CD4-positive, CD25-positive, alpha-beta regulatory T cell (primary cell): ENCODE measurements around the gene EML1. TPM values are rescaled to one million over a fixed set of nuclear protein-coding genes. Genes with fewer than 3 reads are reported as not detected.
A peak's percentile ranks its signal among the peaks of the same experiment; 100 is the strongest.

Source experiments
- ATAC-seq, 2 donors: fragments of 150-1000 bp; cut with Tn5 transposase; one replicate each; pipeline ENCODE4 v1.10.0; 2021; ENCODE audit warnings: low read depth in 2 of 2, moderate number of reproducible peaks in 2 of 2, moderate library complexity in 1 of 2
- DNase-seq, 3 donors: peaks; one replicate each; pipeline versions ENCODE4 v3.0.0 to v3.0.0-alpha.2; 2012 to 2022; ENCODE audit warnings: mixed read lengths in 1 of 3
- H3K27ac ChIP-seq: one replicate; pipeline ENCODE4 v1.7.0; 2013; ENCODE audit warnings: mild to moderate bottlenecking, low read length; ENCODE audit not compliant: insufficient read depth, poor library complexity, severe bottlenecking
- H3K27me3 ChIP-seq: one replicate; pipeline ENCODE4 v1.7.0; 2013; ENCODE audit warnings: low read length; ENCODE audit not compliant: control insufficient read depth, insufficient read depth
- H3K36me3 ChIP-seq: one replicate; pipeline ENCODE4 v1.7.0; 2013; ENCODE audit warnings: mild to moderate bottlenecking, low read length, moderate library complexity; ENCODE audit not compliant: control insufficient read depth, insufficient read depth
- H3K4me1 ChIP-seq: 2 replicates; pipeline ENCODE4 v1.7.0; 2013; ENCODE audit warnings: mild to moderate bottlenecking, low read length; ENCODE audit not compliant: insufficient read depth, control insufficient read depth, poor library complexity, severe bottlenecking
- H3K4me3 ChIP-seq: one replicate; pipeline ENCODE4 v1.7.0; 2013; ENCODE audit warnings: low read depth, mild to moderate bottlenecking, low read length, moderate library complexity
- H3K9me3 ChIP-seq, 2 experiments: 1 replicate in 1 of 2; 2 replicates in 1 of 2; pipeline ENCODE4 v1.7.0; 2013; ENCODE audit warnings: low read length in 2 of 2, mild to moderate bottlenecking in 1 of 2, moderate library complexity in 1 of 2; ENCODE audit not compliant: control insufficient read depth in 2 of 2
- H3K27ac Mint-ChIP-seq, 3 donors: one replicate each; pipeline ENCODE4 v1.8.0; 2020 to 2022; ENCODE audit warnings: mild to moderate bottlenecking in 3 of 3, mixed read lengths in 3 of 3, moderate library complexity in 2 of 3
- H3K27me3 Mint-ChIP-seq: one replicate; pipeline ENCODE4 v1.8.0; 2022; ENCODE audit warnings: mild to moderate bottlenecking, mixed read lengths
- H3K36me3 Mint-ChIP-seq: one replicate; pipeline ENCODE4 v1.8.0; 2020; ENCODE audit warnings: mixed read lengths
- H3K4me1 Mint-ChIP-seq, 4 donors: one replicate each; pipeline ENCODE4 v1.8.0; 2020 to 2022; ENCODE audit warnings: mixed read lengths in 4 of 4, mild to moderate bottlenecking in 1 of 4
- H3K4me3 Mint-ChIP-seq, 4 donors: one replicate each; pipeline ENCODE4 v1.8.0; 2020 to 2022; ENCODE audit warnings: mild to moderate bottlenecking in 4 of 4, mixed read lengths in 4 of 4, moderate library complexity in 3 of 4
- H3K9me3 Mint-ChIP-seq, 7 donors: one replicate each; pipeline ENCODE4 v1.8.0; 2020 to 2022; ENCODE audit warnings: mixed read lengths in 7 of 7, mild to moderate bottlenecking in 3 of 7, moderate library complexity in 2 of 7
- polyA plus RNA-seq, 4 donors: library from polyadenylated mRNA; unstranded; fragments of 300-500 nt; fragmentation: Illumina TruSeq; gene quantifications; one replicate each; pipeline ENCODE4 v1.2.3, GENCODE V29; 2021
- total RNA-seq: library from RNA; stranded (reverse); gene quantifications from one replicate; pipeline ENCODE4 v1.2.3, GENCODE V29; 2022

EML1 gene
- total and polyA plus RNA-seq, 5 donors from 2014 or later, result not detected

DNA sequence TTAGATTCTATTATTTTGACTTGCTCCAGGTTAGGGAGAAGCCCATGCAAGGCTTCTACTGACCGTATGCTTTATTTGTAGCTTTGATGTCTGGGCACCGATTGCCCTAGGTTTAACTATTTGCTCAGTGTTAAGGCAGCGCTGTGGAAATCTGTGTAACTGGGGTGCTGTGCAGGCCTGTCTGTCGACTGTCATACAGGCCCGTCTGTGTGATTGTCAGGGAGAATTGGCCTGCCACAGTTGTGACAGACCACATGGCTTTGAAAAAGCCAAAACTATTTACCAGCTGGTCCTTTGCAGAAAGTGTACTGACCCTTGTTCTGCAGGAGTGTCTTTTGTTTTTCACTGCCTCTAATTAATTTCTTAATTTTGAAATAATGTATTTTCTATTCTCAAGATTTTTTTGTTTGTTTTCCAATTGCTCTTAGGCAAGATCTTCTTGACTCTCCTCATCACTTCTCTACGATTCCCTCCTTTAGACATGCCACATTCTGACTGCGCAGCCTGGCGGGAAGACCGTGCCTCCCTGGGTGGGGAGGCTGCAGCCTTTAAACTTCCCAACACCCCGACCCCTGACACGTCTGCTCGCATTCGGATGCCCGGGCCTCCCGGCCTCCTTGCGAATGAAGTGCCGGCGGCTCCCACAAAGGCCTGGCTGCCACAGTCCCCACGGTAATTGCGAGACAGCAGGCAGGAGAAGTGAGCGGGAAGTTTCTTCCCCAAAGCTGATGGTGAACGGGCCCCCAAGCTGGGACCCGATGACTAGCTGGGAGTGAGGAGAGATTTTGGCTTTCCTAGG is 173.0 kb downstream of the EML1 start:
- H3K27ac Mint-ChIP-seq, result no peak overlapping the region
- Histone ChIP-seq H3K9me3 (no peaks in the 10 kb centered on the region), H3K4me3 (no peak overlapping the region), H3K36me3 (no peaks in the 10 kb centered on the region), H3K4me1 (peaks cover 3% of the 10 kb centered on the region), H3K27me3 (peaks cover 1% of the 10 kb centered on the region), H3K27ac (no peak overlapping the region)
- ATAC-seq (no peak), DNase-seq (no peak)
- H3K9me3 Mint-ChIP-seq, result peaks cover 0 to 5% (median 0%) of the 10 kb centered on the region in 7 donors
- H3K36me3 Mint-ChIP-seq, result no peaks in the 10 kb centered on the region
- peaks cover 73% of the 10 kb centered on the region for H3K27me3 Mint-ChIP-seq
- H3K4me1 Mint-ChIP-seq, result peaks cover 0 to 11% (median 1%) of the 10 kb centered on the region in 4 donors
- peak overlapping the region in 1 of 4 donors; percentile 12 for H3K4me3 Mint-ChIP-seq

GRCh38 chr14:99966912-99967311 is 173.7 kb downstream of the EML1 start:
- H3K4me3 ChIP-seq, result no peak overlapping the region
- no peak overlapping the region for H3K27ac ChIP-seq
- no peaks in the 10 kb centered on the region for H3K36me3 ChIP-seq
- H3K27ac Mint-ChIP-seq, result no peak overlapping the region
- peaks cover 0 to 5% (median 0%) of the 10 kb centered on the region in 7 donors for H3K9me3 Mint-ChIP-seq
- DNase-seq, result no peak
- H3K4me1 Mint-ChIP-seq, result peaks cover 0 to 11% (median 1%) of the 10 kb centered on the region in 4 donors
- peak overlapping the region in 1 of 4 donors; percentile 61 for H3K4me3 Mint-ChIP-seq
- peaks cover 1% of the 10 kb centered on the region for H3K27me3 ChIP-seq
- H3K9me3 ChIP-seq, result no peaks in the 10 kb centered on the region
- ATAC-seq, result no peak
- no peaks in the 10 kb centered on the region for H3K36me3 Mint-ChIP-seq
- peaks cover 3% of the 10 kb centered on the region for H3K4me1 ChIP-seq
- peaks cover 72% of the 10 kb centered on the region for H3K27me3 Mint-ChIP-seq

GRCh38 chr14:99968191-99968920 is 175.1 kb downstream of the EML1 start:
- ATAC-seq (no peak), DNase-seq (no peak)
- Mint-ChIP-seq H3K27me3 (peaks cover 69% of the 10 kb centered on the region), H3K4me1 (peaks cover 0 to 20% (median 8%) of the 10 kb centered on the region in 4 donors), H3K9me3 (peaks cover 0 to 8% (median 0%) of the 10 kb centered on the region in 7 donors), H3K27ac (no peak overlapping the region), H3K36me3 (no peaks in the 10 kb centered on the region), H3K4me3 (peak overlapping the region in 2 of 4 donors; percentile 16 to 33)
- Histone ChIP-seq H3K9me3 (no peaks in the 10 kb centered on the region), H3K27ac (no peak overlapping the region), H3K36me3 (no peaks in the 10 kb centered on the region), H3K4me1 (peaks cover 14% of the 10 kb centered on the region), H3K27me3 (peaks cover 8% of the 10 kb centered on the region), H3K4me3 (no peak overlapping the region)

DNA sequence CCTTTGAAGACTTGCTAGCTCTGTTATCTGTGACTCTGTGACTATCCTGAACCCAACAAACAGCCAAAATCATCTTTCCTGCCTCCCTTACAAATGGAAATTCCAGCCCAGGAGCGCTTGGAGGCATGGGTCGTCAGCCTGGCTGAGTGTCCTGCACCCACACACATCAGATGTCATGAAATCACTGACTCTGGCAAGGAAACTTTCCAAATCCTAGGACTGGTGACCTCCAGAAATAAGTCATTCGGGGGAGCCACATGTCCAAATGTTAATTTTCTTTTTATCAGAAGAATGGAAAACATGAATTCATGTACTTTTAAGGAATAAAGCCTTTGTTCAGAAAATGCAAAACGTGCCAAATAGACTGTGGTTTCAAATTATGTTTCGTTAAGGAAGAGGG is 175.7 kb downstream of the EML1 start:
- no peaks in the 10 kb centered on the region for H3K36me3 Mint-ChIP-seq
- ATAC-seq (no peak), DNase-seq (no peak)
- H3K9me3 Mint-ChIP-seq, result peaks cover 0 to 8% (median 0%) of the 10 kb centered on the region in 7 donors
- Histone ChIP-seq H3K4me3 (no peak overlapping the region), H3K36me3 (no peaks in the 10 kb centered on the region), H3K27me3 (peaks cover 10% of the 10 kb centered on the region), H3K4me1 (peaks cover 14% of the 10 kb centered on the region), H3K27ac (no peak overlapping the region), H3K9me3 (no peaks in the 10 kb centered on the region)
- H3K4me1 Mint-ChIP-seq, result peaks cover 2 to 20% (median 9%) of the 10 kb centered on the region in 4 donors
- H3K4me3 Mint-ChIP-seq, result peak overlapping the region in 2 of 4 donors; percentile 16 to 33
- no peak overlapping the region for H3K27ac Mint-ChIP-seq
- peaks cover 68% of the 10 kb centered on the region for H3K27me3 Mint-ChIP-seq

DNA sequence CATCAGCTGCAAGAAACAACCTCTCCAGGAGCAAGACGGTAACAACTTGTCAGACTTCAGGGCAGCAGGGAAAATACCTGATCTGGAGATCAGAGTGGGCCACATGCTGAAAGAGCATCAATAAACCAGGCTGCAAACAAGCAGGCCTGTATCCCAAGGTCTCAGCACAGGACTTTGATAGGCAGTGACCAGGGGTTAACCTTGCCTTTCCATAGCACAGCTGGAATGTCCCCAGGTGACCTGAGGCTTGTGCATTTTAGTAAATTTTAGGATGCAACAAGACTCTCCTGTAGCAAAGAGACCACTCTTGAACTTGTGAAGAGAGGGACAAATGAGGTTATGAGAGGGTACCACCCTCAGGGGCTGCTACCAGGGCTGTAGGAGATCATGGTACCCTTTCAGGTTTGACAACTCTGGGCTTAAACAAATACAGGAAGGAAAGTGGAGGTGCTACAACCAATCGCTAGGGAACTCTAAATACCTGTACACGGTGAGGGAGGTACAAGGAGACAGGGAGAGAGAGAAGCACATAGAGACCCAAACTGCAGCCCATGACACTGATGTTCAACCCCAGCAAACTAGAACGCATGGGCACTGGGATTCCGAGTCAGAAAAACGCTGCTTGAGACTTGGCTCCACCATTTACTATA is 176.6 kb downstream of the EML1 start:
- Histone ChIP-seq H3K27me3 (peaks cover 17% of the 10 kb centered on the region), H3K4me3 (no peak overlapping the region), H3K4me1 (peaks cover 14% of the 10 kb centered on the region), H3K27ac (no peak overlapping the region), H3K36me3 (no peaks in the 10 kb centered on the region), H3K9me3 (no peaks in the 10 kb centered on the region)
- Mint-ChIP-seq H3K4me1 (peaks cover 4 to 20% (median 9%) of the 10 kb centered on the region in 4 donors), H3K36me3 (no peaks in the 10 kb centered on the region), H3K9me3 (peaks cover 0 to 8% (median 0%) of the 10 kb centered on the region in 7 donors), H3K27ac (peak overlapping the region in 1 of 3 donors; percentile 10), H3K4me3 (peak overlapping the region; percentile 78 to 90 (median 82)), H3K27me3 (peaks cover 62% of the 10 kb centered on the region)
- DNase-seq (no peak), ATAC-seq (no peak)

- no peaks in the 10 kb centered on the region for H3K36me3 ChIP-seq
- no peaks in the 10 kb centered on the region for H3K9me3 ChIP-seq
- H3K4me1 Mint-ChIP-seq, result peaks cover 6 to 20% (median 10%) of the 10 kb centered on the region in 4 donors
- peaks cover 14% of the 10 kb centered on the region for H3K4me1 ChIP-seq
- peak overlapping the region; percentile 78 to 90 (median 82) for H3K4me3 Mint-ChIP-seq
- H3K27me3 Mint-ChIP-seq, result peaks cover 59% of the 10 kb centered on the region
- H3K27me3 ChIP-seq, result peaks cover 16% of the 10 kb centered on the region
- no peak overlapping the region for H3K27ac Mint-ChIP-seq
- no peak overlapping the region for H3K27ac ChIP-seq
- peak; percentile 77 to 82 for ATAC-seq
- no peak overlapping the region for H3K4me3 ChIP-seq
- DNase-seq, result peak; percentile 68 to 73 (median 71)
- H3K36me3 Mint-ChIP-seq, result no peaks in the 10 kb centered on the region
- peaks cover 0 to 8% (median 1%) of the 10 kb centered on the region in 7 donors for H3K9me3 Mint-ChIP-seq
These were observed 178.1 kb downstream of the EML1 start for GRCh38 chr14:99971087-99971940.
